NCI-H446 treated with DMSO at 0.1 percent for 48 hours (cell line): Measurements from ENCODE around the gene MTFMT.
"Not testable (repeated sequence)": the region's sequence is repeated elsewhere in the genome, so short reads cannot be mapped to it uniquely, and the experiment has no call there.

Experiments
- DNase-seq: peaks from one replicate; lab custom pipeline; 2025; lab: John Stamatoyannopoulos, UW

The MTFMT gene

GRCh38 chr15:65060641-65061397 is 31.4 kb upstream of the MTFMT start:
- no peak for DNase-seq

GRCh38 chr15:65059931-65060596 is 30.6 kb upstream of the MTFMT start:
- DNase-seq = no peak

- no peak for DNase-seq
Observed at GRCh38 chr15:65059369-65059750, 29.9 kb upstream of the MTFMT start.

GRCh38 chr15:65058394-65059368 is 29.2 kb upstream of the MTFMT start:
- no peak for DNase-seq

- no peak for DNase-seq
Observed at GRCh38 chr15:65057549-65057940, 28.1 kb upstream of the MTFMT start.

- no peak for DNase-seq
Observed at GRCh38 chr15:65056868-65057548, 27.6 kb upstream of the MTFMT start.

GRCh38 chr15:65056106-65056505 is 26.7 kb upstream of the MTFMT start:
- no peak for DNase-seq

- no peak for DNase-seq
Observed at GRCh38 chr15:65055201-65055870, 25.9 kb upstream of the MTFMT start.

- DNase-seq = no peak
Observed at GRCh38 chr15:65054333-65055200, 25.1 kb upstream of the MTFMT start.

- no peak for DNase-seq
Observed at GRCh38 chr15:65052956-65053355, 23.5 kb upstream of the MTFMT start.

- no peak for DNase-seq
Observed at GRCh38 chr15:65051266-65051665, 21.8 kb upstream of the MTFMT start.

GRCh38 chr15:65050270-65050669 is 20.8 kb upstream of the MTFMT start:
- DNase-seq = no peak

GRCh38 chr15:65049418-65049840 is 20.0 kb upstream of the MTFMT start:
- DNase-seq = peak; percentile 57

- no peak for DNase-seq
Observed at GRCh38 chr15:65048241-65048640, 18.8 kb upstream of the MTFMT start.

GRCh38 chr15:65044724-65045481 is 15.5 kb upstream of the MTFMT start, which contains the start of gene SLC51B:
Gene SLC51B, plus strand, starts transcription at chr15:65045387. Its CDS starts 4,618 bp downstream, at chr15:65050005.
- DNase-seq = no peak

GRCh38 chr15:65044218-65044617 is 14.8 kb upstream of the MTFMT start:
- not testable (repeated sequence) for DNase-seq

- no peak for DNase-seq
Observed at GRCh38 chr15:65042776-65043327, 13.4 kb upstream of the MTFMT start.

GRCh38 chr15:65041787-65042186 is 12.3 kb upstream of the MTFMT start:
- no peak for DNase-seq

- DNase-seq = no peak
Observed at GRCh38 chr15:65040461-65040860, 11.0 kb upstream of the MTFMT start.
